HG02623 (cell line): Measurements from ENCODE around the gene FN1.

ENCODE experiments used
- ATAC-seq: cut with Tn5 transposase; IDR thresholded peaks from one replicate; pipeline ENCODE4 v1.9.1; 2021; ENCODE audit warnings: moderate library complexity; ENCODE audit not compliant: unreplicated experiment

FN1 gene

GRCh38 chr2:215442401-215442787 lies 6.5 kb upstream of the FN1 start:
- no peak for ATAC-seq

GRCh38 chr2:215441560-215442400 lies 5.9 kb upstream of the FN1 start:
- ATAC-seq = no peak

- no peak for ATAC-seq
Measured at GRCh38 chr2:215439980-215440512, 4.2 kb upstream of the FN1 start.

GRCh38 chr2:215439404-215439803 lies 3.5 kb upstream of the FN1 start:
- ATAC-seq = no peak

GRCh38 chr2:215437614-215438013 lies 1.7 kb upstream of the FN1 start:
- no peak for ATAC-seq

- ATAC-seq = no peak
Measured at GRCh38 chr2:215436705-215437565, 1.1 kb upstream of the FN1 start.

GRCh38 chr2:215435280-215435869 lies 493 bp downstream of the FN1 start:
- ATAC-seq = no peak

GRCh38 chr2:215434447-215435279 lies 1.2 kb downstream of the FN1 start:
- no peak for ATAC-seq

- ATAC-seq = no peak
Measured at GRCh38 chr2:215432759-215433594, 2.9 kb downstream of the FN1 start.

- ATAC-seq = no peak
Measured at GRCh38 chr2:215431778-215432758, 3.8 kb downstream of the FN1 start.

GRCh38 chr2:215431290-215431689 lies 4.6 kb downstream of the FN1 start:
- ATAC-seq = no peak

GRCh38 chr2:215430528-215431187 lies 5.2 kb downstream of the FN1 start:
- no peak for ATAC-seq

- ATAC-seq = no peak
Measured at GRCh38 chr2:215429424-215429823, 6.4 kb downstream of the FN1 start.

- ATAC-seq = no peak
Measured at GRCh38 chr2:215428060-215428910, 7.6 kb downstream of the FN1 start.

- ATAC-seq = no peak
Measured at GRCh38 chr2:215427585-215427984, 8.3 kb downstream of the FN1 start.

- no peak for ATAC-seq
Measured at GRCh38 chr2:215425021-215425782, 10.7 kb downstream of the FN1 start.
